Measurements from ENCODE around the gene RAB29. TPM values are rescaled to one million over a fixed set of nuclear protein-coding genes. Genes with fewer than 3 reads are reported as not detected.
A peak's percentile ranks its signal among the peaks of the same experiment; 100 is the strongest.

RAB29 gene
- total RNA-seq, 1 donor = 37.6 TPM

DNA sequence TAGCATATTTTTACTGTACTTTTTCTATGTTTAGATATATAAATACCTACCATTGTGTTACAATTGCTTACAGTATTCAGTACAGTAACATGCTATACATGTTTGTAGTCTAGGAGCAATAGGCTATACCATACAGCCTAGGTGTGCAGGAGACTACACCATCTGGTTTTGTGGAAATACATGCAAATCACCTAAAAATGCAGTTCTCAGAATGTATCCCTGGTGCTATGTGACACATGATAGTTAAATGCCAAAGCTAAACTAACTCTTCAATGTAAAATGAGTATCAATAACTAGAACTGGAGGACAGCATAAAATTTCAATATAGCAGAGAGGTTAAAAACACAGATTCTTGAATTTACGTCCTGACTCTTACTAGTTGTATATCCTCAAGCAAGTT lies 40.1 kb downstream of the RAB29 start:
- Histone ChIP-seq H3K4me2 (ENCODE audit: insufficient read depth, low read length) (no peak overlapping the region), H3K4me3 (ENCODE audit: insufficient read depth, low read length) (no peak overlapping the region), H3K79me2 (ENCODE audit: insufficient read depth, low read length) (peaks cover 98% of the 10 kb centered on the region), H3K27me3 (ENCODE audit: insufficient read depth, low read length) (no peaks in the 10 kb centered on the region), H3K4me1 (ENCODE audit: insufficient read depth, low read length) (peaks cover 15% of the 10 kb centered on the region), H2AFZ (ENCODE audit: low read length) (no peak overlapping the region), H3K9me3 (ENCODE audit: low read depth, low read length) (no peaks in the 10 kb centered on the region), H3K36me3 (ENCODE audit: insufficient read depth, low read length) (peaks cover 22% of the 10 kb centered on the region), H4K20me1 (ENCODE audit: insufficient read depth, low read length) (peaks cover 50% of the 10 kb centered on the region), H3K27ac (ENCODE audit: low read depth, low read length) (no peak overlapping the region)
- DNase-seq (ENCODE audit: insufficient read length, low spot score, missing footprints) = peak; percentile 27
- TF ChIP-seq, protein P1, sequence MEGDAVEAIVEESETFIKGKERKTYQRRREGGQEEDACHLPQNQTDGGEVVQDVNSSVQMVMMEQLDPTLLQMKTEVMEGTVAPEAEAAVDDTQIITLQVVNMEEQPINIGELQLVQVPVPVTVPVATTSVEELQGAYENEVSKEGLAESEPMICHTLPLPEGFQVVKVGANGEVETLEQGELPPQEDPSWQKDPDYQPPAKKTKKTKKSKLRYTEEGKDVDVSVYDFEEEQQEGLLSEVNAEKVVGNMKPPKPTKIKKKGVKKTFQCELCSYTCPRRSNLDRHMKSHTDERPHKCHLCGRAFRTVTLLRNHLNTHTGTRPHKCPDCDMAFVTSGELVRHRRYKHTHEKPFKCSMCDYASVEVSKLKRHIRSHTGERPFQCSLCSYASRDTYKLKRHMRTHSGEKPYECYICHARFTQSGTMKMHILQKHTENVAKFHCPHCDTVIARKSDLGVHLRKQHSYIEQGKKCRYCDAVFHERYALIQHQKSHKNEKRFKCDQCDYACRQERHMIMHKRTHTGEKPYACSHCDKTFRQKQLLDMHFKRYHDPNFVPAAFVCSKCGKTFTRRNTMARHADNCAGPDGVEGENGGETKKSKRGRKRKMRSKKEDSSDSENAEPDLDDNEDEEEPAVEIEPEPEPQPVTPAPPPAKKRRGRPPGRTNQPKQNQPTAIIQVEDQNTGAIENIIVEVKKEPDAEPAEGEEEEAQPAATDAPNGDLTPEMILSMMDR (IDR thresholded peaks at IDR 0.05; ENCODE audit: extremely low read depth, low read depth, low read length) = no peak

DNA sequence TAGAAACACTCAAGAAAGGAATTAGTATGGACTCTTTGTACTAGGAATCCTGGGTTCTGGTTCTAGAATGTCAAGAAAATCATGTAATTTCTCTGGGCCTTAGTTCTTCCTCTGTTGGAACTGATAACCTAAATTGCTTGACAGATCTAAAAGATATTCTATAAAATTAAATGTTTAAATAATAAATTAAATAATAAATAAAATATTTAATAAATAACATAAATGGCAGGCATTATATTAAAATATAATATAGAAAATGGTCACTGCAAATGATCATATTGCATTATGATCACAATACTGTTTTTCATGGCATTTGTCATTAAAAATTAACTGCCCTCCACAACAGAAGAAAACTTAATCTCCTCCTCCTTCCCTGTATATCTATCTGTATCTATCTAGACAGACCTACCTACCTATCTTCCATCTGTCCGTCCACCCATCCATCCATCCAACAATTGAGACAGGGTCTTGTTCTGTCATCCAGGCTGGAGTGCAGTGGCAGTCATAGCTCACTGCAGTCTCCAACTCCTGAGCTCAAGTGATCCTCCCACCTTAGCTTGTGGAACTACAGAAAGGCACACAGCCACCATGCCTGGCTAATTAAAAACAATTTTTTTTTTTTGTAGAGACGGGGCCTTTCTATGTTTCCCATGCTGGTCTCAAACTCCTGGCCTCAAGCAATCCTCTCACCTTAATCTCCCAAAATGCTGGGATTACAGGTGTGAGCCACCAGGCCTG lies 41.7 kb downstream of the RAB29 start:
- Histone ChIP-seq H3K9me3 (ENCODE audit: low read depth, low read length) (no peaks in the 10 kb centered on the region), H4K20me1 (ENCODE audit: insufficient read depth, low read length) (peaks cover 34% of the 10 kb centered on the region), H3K4me1 (ENCODE audit: insufficient read depth, low read length) (peaks cover 9% of the 10 kb centered on the region), H3K36me3 (ENCODE audit: insufficient read depth, low read length) (peaks cover 22% of the 10 kb centered on the region), H3K4me3 (ENCODE audit: insufficient read depth, low read length) (no peak overlapping the region), H2AFZ (ENCODE audit: low read length) (no peak overlapping the region), H3K4me2 (ENCODE audit: insufficient read depth, low read length) (no peak overlapping the region), H3K79me2 (ENCODE audit: insufficient read depth, low read length) (peaks cover 98% of the 10 kb centered on the region), H3K27me3 (ENCODE audit: insufficient read depth, low read length) (no peaks in the 10 kb centered on the region), H3K27ac (ENCODE audit: low read depth, low read length) (no peak overlapping the region)
- TF ChIP-seq, protein P1 (IDR thresholded peaks at IDR 0.05; ENCODE audit: extremely low read depth, low read depth, low read length) = no peak
- no peak for DNase-seq (ENCODE audit: insufficient read length, low spot score, missing footprints)

DNA sequence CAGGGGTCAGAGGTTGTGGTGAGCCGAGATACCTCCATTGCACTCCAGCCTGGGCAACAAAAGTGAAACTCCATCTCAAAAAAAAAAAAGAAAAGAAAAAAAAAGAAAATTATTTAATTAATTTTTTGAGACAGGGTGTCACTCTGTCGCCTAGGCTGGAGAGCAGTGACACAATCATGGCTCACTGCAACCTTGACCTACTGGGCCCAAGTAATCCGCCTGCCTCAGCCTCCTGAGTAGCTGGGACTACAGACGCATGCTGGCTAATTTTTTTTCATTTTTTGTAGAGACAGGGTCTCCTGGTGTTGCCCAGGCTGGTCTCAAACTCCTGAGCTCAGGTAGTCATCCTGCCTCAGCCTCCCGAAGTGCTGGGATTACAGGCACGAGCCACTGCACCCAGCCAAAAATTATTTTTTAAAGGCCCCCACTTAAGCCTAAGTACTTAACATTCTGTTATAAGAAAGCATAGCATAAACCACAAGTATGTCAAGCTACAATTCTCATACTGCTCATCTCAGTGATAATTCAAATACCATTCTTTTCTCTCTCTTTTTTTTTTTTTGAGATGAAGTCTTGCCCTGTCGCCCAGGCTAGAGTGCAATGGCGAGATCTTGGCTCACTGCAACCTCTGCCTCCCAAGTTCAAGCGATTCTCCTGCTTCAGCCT lies 45.2 kb downstream of the RAB29 start:
- peaks cover 95% of the 10 kb centered on the region for H3K79me2 ChIP-seq (ENCODE audit: insufficient read depth, low read length)
- no peaks in the 10 kb centered on the region for H3K9me3 ChIP-seq (ENCODE audit: low read depth, low read length)
- peaks cover 36% of the 10 kb centered on the region for H3K36me3 ChIP-seq (ENCODE audit: insufficient read depth, low read length)
- H3K4me3 ChIP-seq (ENCODE audit: insufficient read depth, low read length) = no peak overlapping the region
- peaks cover 9% of the 10 kb centered on the region for H3K4me1 ChIP-seq (ENCODE audit: insufficient read depth, low read length)
- peaks cover 18% of the 10 kb centered on the region for H4K20me1 ChIP-seq (ENCODE audit: insufficient read depth, low read length)
- H3K27me3 ChIP-seq (ENCODE audit: insufficient read depth, low read length) = no peaks in the 10 kb centered on the region
- no peak for DNase-seq (ENCODE audit: insufficient read length, low spot score, missing footprints)
- TF ChIP-seq, protein P1 (IDR thresholded peaks at IDR 0.05; ENCODE audit: extremely low read depth, low read depth, low read length) = no peak
- H3K4me2 ChIP-seq (ENCODE audit: insufficient read depth, low read length) = no peak overlapping the region
- no peak overlapping the region for H2AFZ ChIP-seq (ENCODE audit: low read length)
- H3K27ac ChIP-seq (ENCODE audit: low read depth, low read length) = no peak overlapping the region

DNA sequence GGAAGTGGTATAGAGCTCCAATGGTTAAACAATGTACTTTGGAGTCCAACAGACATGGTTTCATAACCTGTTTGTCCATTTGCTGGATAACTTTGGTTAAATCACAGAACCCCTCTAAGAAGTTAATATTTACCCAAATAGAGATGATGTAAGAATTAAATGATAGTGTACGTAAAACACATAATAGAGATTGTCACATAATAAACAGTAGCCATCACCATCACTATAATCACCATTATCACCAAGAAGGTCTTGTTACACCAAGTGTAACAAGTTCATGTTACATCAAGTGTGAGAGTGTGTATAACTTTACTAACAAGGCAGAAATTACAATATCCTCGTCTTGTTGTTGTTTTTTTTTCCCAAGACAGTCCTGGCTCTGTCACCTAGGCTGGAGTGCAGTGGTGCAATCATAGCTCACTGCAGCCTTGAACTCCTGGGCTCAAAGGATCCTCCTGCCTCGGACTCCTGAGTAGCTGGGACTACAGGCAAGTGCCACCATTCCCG lies 48.6 kb downstream of the RAB29 start:
- peaks cover 44% of the 10 kb centered on the region for H3K36me3 ChIP-seq (ENCODE audit: insufficient read depth, low read length)
- TF ChIP-seq, protein P1 (IDR thresholded peaks at IDR 0.05; ENCODE audit: extremely low read depth, low read depth, low read length) = no peak
- peaks cover 84% of the 10 kb centered on the region for H3K79me2 ChIP-seq (ENCODE audit: insufficient read depth, low read length)
- H3K4me3 ChIP-seq (ENCODE audit: insufficient read depth, low read length) = no peak overlapping the region
- no peak overlapping the region for H3K4me2 ChIP-seq (ENCODE audit: insufficient read depth, low read length)
- DNase-seq (ENCODE audit: insufficient read length, low spot score, missing footprints) = no peak
- H3K4me1 ChIP-seq (ENCODE audit: insufficient read depth, low read length) = peaks cover 2% of the 10 kb centered on the region
- H4K20me1 ChIP-seq (ENCODE audit: insufficient read depth, low read length) = peaks cover 6% of the 10 kb centered on the region
- H2AFZ ChIP-seq (ENCODE audit: low read length) = no peak overlapping the region
- no peaks in the 10 kb centered on the region for H3K9me3 ChIP-seq (ENCODE audit: low read depth, low read length)
- no peak overlapping the region for H3K27ac ChIP-seq (ENCODE audit: low read depth, low read length)
- no peaks in the 10 kb centered on the region for H3K27me3 ChIP-seq (ENCODE audit: insufficient read depth, low read length)

Measured in osteoblast (primary cell).